Colonic mucosa (tissue), 4 donors: ENCODE data around the gene AGRN. TPM values are rescaled to one million over a fixed set of nuclear protein-coding genes. Genes with fewer than 3 reads are reported as not detected.

ENCODE experiments used
- DNase-seq: peaks from one replicate; pipeline ENCODE4 v3.0.0-alpha.2; 2020
- H3K27ac ChIP-seq: fragments of 200-600 bp; one replicate; pipeline ENCODE4 v1.8.0; 2021
- H3K27me3 ChIP-seq: fragments of 200-600 bp; one replicate; pipeline ENCODE4 v1.8.0; 2021
- H3K36me3 ChIP-seq: fragments of 200-600 bp; one replicate; pipeline ENCODE4 v1.8.0; 2021
- H3K4me1 ChIP-seq: fragments of 200-600 bp; one replicate; pipeline ENCODE4 v1.8.0; 2021; ENCODE audit warnings: mild to moderate bottlenecking
- H3K4me3 ChIP-seq: fragments of 200-600 bp; one replicate; pipeline ENCODE4 v1.8.0; 2021
- H3K9ac ChIP-seq, 2 donors: one replicate each; pipeline ENCODE4 v1.7.0; 2013; ENCODE audit warnings: control low read depth in 2 of 2, low read depth in 2 of 2, low read length in 2 of 2
- H3K9me3 ChIP-seq: fragments of 200-600 bp; one replicate; pipeline ENCODE4 v1.8.0; 2021
- CTCF ChIP-seq: fragments of 200-600 bp; IDR thresholded peaks from one replicate; pipeline ENCODE4 v1.8.0; 2022; ENCODE audit warnings: antibody characterized with exemption, mild to moderate bottlenecking
- intact Hi-C: fragments of 100-400 bp; cut with DNase I; formaldehyde crosslinking; loops from one replicate; pipeline ENCODE4 v1.14.1; 2022
- total RNA-seq, 2 donors: library from RNA; stranded (reverse); fragmentation: NEBNext Ultra II Directional in 1 of 2; extraction: Animal tissue kit (Norgen Biotek cat#: 25700) in 1 of 2; gene quantifications; one replicate each; pipeline ENCODE4 v1.2.1, GENCODE V29; 2021
- donor health status: healthy.
- donor health status: DM: no; HTN: no; CAD: no.
- donor health status: DM: no; HTN: no; CAD: no.

AGRN gene
- total RNA-seq, 2 donors from 2014 or later = 68.1 to 106 TPM

DNA sequence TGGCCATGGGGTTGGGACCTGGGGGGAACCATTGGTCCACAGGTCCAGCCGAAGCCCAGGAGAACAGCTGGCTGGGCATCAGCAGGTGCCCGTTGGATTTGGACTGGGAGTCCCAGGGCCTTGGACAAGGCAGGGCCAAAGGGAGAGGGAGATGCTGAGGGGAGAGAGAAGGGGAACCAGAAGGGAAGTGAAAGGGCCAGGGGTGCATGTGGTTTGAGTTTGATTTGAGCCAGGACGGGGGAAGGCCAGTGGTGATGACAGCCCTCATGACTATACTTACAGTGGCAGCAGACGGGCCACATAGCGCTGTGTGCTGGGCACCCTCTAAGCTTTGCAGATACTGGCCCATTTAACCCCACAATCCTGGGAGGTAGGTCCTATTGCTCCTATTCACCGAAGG lies 18.8 kb downstream of the AGRN start:
- no peak overlapping the region for H3K4me3 ChIP-seq
- H3K27ac ChIP-seq = no peak overlapping the region
- H3K9ac ChIP-seq = no peak overlapping the region
- H3K36me3 ChIP-seq = no peaks in the 10 kb centered on the region
- H3K27me3 ChIP-seq = peaks cover 10% of the 10 kb centered on the region
- H3K9me3 ChIP-seq = no peaks in the 10 kb centered on the region
- no peak for TF ChIP-seq CTCF
- intact Hi-C loops = no loop called here
- H3K4me1 ChIP-seq = peaks cover 9% of the 10 kb centered on the region
- DNase-seq = no peak

DNA sequence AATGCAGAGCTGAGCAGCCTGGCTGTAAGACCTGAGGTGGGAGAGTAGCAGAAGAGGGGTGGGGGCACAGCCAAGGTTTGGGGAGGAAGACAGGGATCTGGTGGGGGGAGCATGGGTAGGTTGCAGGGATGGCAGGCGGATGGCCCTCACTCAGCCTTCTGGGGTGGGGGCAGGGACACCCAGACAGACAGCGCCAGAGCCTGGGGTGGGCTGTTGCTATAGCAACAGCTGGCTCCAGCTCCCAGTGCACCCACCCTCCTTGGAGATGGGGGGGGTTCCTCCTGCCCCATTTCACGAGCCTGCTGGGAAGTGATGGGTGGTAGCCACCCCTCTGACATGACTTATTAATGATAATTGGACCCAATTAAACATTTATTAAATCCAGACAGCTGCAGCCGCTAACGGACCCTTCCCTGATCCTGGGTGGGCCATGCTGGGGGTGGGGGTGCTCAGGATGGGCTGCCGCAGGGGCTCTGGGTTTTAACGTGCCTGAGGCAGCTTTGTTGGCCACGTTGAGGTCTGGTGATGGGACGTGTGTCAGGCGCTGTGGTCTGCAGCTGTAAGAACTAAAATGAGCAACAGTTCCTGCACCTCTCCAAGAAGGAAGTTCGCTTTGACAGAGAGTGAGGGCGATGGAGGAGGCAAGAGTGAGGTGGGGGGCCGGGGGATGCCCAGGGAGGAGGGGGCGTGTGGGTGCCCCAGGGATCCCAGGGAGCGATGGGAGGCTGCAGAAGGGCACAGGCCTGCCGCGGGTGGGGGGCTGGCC lies 19.4 kb downstream of the AGRN start:
- H3K9ac ChIP-seq = peak overlapping the region in 1 of 2 donors; percentile 43
- H3K36me3 ChIP-seq = no peaks in the 10 kb centered on the region
- H3K9me3 ChIP-seq = no peaks in the 10 kb centered on the region
- peaks cover 9% of the 10 kb centered on the region for H3K4me1 ChIP-seq
- H3K4me3 ChIP-seq = no peak overlapping the region
- intact Hi-C loops = no loop called here
- DNase-seq = no peak
- no peak overlapping the region for H3K27ac ChIP-seq
- peaks cover 4% of the 10 kb centered on the region for H3K27me3 ChIP-seq
- TF ChIP-seq CTCF = no peak

DNA sequence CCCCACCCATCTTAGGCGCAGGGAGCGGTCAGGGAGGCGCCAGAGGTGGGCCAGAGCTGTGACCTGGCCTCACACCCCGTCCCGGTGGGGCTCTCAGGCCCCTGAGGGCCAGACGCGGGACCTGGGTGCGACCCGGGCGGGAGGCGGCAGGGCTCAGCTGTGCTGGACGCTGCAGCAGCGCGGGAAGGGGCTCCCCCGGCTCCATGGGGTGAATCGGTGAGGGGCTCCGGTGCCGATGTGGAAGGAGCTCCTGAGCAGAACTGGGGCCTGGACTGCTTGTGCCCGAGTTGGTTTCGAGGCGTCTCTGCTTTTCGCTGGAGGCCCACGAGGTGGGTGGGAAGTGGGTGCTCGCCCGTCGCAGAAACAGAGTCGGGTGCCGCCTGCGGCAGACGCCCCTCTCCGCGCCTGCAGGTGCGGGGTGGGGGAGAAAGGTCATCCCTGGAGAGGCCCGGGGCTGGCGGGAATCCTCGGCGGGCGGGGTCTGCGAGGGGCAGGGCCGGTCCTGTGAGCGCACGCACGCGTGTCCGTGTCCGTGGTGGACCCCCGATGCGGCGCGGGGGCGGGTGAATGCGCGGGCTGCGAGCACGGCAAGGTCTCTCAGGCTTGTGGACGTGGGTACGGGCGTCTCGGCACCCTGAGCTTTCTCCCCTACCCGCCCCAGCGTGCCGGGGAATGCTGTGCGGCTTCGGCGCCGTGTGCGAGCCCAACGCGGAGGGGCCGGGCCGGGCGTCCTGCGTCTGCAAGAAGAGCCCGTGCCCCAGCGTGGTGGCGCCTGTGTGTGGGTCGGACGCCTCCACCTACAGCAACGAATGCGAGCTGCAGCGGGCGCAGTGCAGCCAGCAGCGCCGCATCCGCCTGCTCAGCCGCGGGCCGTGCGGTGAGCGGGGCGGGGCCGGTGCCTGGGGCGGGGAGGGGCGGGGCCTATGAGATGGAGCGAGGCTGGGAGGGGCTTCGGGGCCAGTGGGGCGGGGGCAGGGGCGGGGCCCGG lies 20.4 kb downstream of the AGRN start:
- Histone ChIP-seq H3K4me1 (peaks cover 9% of the 10 kb centered on the region), H3K27me3 (no peaks in the 10 kb centered on the region), H3K9ac (peak overlapping the region in 1 of 2 donors; percentile 43), H3K9me3 (no peaks in the 10 kb centered on the region), H3K4me3 (peak overlapping the region; percentile 40), H3K36me3 (no peaks in the 10 kb centered on the region), H3K27ac (no peak overlapping the region)
- no peak for TF ChIP-seq CTCF
- intact Hi-C loops = no loop called here
- peak; percentile 82 for DNase-seq

GRCh38 chr1:1041092-1041523 lies 21.2 kb downstream of the AGRN start:
- no peak overlapping the region for H3K4me3 ChIP-seq
- no peak for DNase-seq
- intact Hi-C loops = no loop called here

More at GRCh38 chr1:1041092-1041523, 21.2 kb downstream of the AGRN start:
- no peak overlapping the region for H3K9ac ChIP-seq
- no peaks in the 10 kb centered on the region for H3K36me3 ChIP-seq
- no peaks in the 10 kb centered on the region for H3K9me3 ChIP-seq
- no peaks in the 10 kb centered on the region for H3K27me3 ChIP-seq
- TF ChIP-seq CTCF = no peak
- peaks cover 9% of the 10 kb centered on the region for H3K4me1 ChIP-seq
- no peak overlapping the region for H3K27ac ChIP-seq
